ENCODE results near the gene ERVK3-1. TPM values are rescaled to one million over a fixed set of nuclear protein-coding genes. Genes with fewer than 3 reads are reported as not detected.

The ERVK3-1 gene
- total and polyA plus RNA-seq, 2 of the 8 experiments (the other 6 are each of a cell fraction or from before 2014, with no cell fraction given) = 29.9 to 31.5 TPM

- peaks cover 0 to 34% of the 10 kb centered on the region in 2 experiments; a peak in 2 of 4 replicates for H3K79me2 ChIP-seq (ENCODE audit: control insufficient read depth in 1 of 2, insufficient read depth in 2 of 2, low read length in 2 of 2)
Observed at GRCh38 chr19:58296104-58296503, 9.1 kb upstream of the ERVK3-1 start.

More at GRCh38 chr19:58296104-58296503, 9.1 kb upstream of the ERVK3-1 start:
- H2BK12ac ChIP-seq (ENCODE audit: low read depth, low read length) = no peak overlapping the region
- WGBS, 2 experiments (ENCODE audit: extremely low coverage in 1 of 2, insufficient coverage in 1 of 2, insufficient read length in 1 of 2, insufficient replicate concordance in 2 of 2, low coverage in 1 of 2, low lambda C conversion rate in 2 of 2, missing lambda C conversion rate in 1 of 2) = 96% methylated on average over 6 of the region's 7 CpGs; no CpG with 5 or more reads in 1 of the 2 experiments
- POLR2A ChIA-PET (ENCODE audit: partially characterized antibody) = interaction anchor here (1.2 to 2.9 kb wide), 4 partner anchors 10 to 68 kb away, joined by 3 to 9 read pairs (median 4); partner anchors contain the start of gene ZNF544
- no peak overlapping the region for H3K56ac ChIP-seq (replicated peaks; ENCODE audit: insufficient read length, low read depth, low read length)
- H4K8ac ChIP-seq (ENCODE audit: extremely low read depth, insufficient read depth, low read length) = no peak overlapping the region
- peaks cover 23 to 70% (median 54%) of the 10 kb centered on the region in 4 experiments for H3K36me3 ChIP-seq (ENCODE audit: control insufficient read depth in 2 of 4, insufficient read depth in 4 of 4, low read length in 3 of 4)
- H3K27me3 ChIP-seq (replicated peaks in 1 of 4; ENCODE audit: control insufficient read depth in 3 of 4, extremely low read depth in 1 of 4, insufficient read depth in 3 of 4, low read length in 3 of 4) = no peaks in the 10 kb centered on the region
- H3K4me2 ChIP-seq (ENCODE audit: insufficient read depth in 1 of 2, low read depth in 2 of 2, low read length in 2 of 2) = no peak overlapping the region
- H4K20me1 ChIP-seq (replicated peaks in 1 of 2; ENCODE audit: control insufficient read depth in 1 of 2, insufficient read depth in 2 of 2, low read length in 2 of 2) = peaks cover 13 to 25% of the 10 kb centered on the region in 2 experiments
- H3K4me1 ChIP-seq (replicated peaks in 1 of 4; ENCODE audit: control insufficient read depth in 3 of 4, insufficient read depth in 4 of 4, low read length in 3 of 4) = no peaks in the 10 kb centered on the region
- no peak overlapping the region for H3K4ac ChIP-seq (replicated peaks; ENCODE audit: insufficient read length, low read depth, low read length)
- no peak overlapping the region for H2BK20ac ChIP-seq (ENCODE audit: low read length)
- no peak overlapping the region for H3K4me3 ChIP-seq (ENCODE audit: extremely low read depth in 1 of 4, insufficient read depth in 2 of 4, low read depth in 3 of 4, low read length in 4 of 4)
- CTCF ChIA-PET (ENCODE audit: partially characterized antibody) = interaction anchor here (0.6 to 2.7 kb wide), 3 partner anchors 11 to 116 kb away, joined by 3 to 7 read pairs (median 4); no protein-coding TSS in a partner anchor
- H3K23ac ChIP-seq (ENCODE audit: insufficient read length) = no peak overlapping the region
- no peak overlapping the region for H2AFZ ChIP-seq (ENCODE audit: low read length)
- H2AK5ac ChIP-seq (ENCODE audit: low read depth, low read length) = no peak overlapping the region
- TF ChIP-seq JUND (IDR thresholded peaks at IDR 0.05; ENCODE audit: low read length) (no peak), POU5F1 (IDR thresholded peaks at IDR 0.05; ENCODE audit: low read depth, low read length) (no peak), CHD1 (IDR thresholded peaks at IDR 0.05; ENCODE audit: low read depth, low read length) (no peak), TAF1 (IDR thresholded peaks at IDR 0.05; ENCODE audit: low read depth, low read length) (no peak), CBX8 (IDR thresholded peaks at IDR 0.05; ENCODE audit: borderline replicate concordance, low read depth, low read length) (no peak), ZNF274 (IDR thresholded peaks at IDR 0.05; ENCODE audit: borderline replicate concordance, extremely low read depth, low read length) (no peak), HDAC2 (IDR thresholded peaks at IDR 0.05; ENCODE audit: borderline replicate concordance in 1 of 2, low read depth in 2 of 2, low read length in 2 of 2) (no peak), TCF12 (IDR thresholded peaks at IDR 0.05; ENCODE audit: low read depth, low read length) (no peak), RAD21 (IDR thresholded peaks at IDR 0.05 in 1 of 2, conservative IDR thresholded peaks at IDR 0.05 in 1 of 2; ENCODE audit: low read depth in 2 of 2, low read length in 2 of 2) (no peak), MAFK (IDR thresholded peaks at IDR 0.05; ENCODE audit: low read depth, low read length) (no peak), CREB1 (IDR thresholded peaks at IDR 0.05) (no peak), FOSL1 (IDR thresholded peaks at IDR 0.05; ENCODE audit: insufficient read depth, low read depth, low read length) (no peak), JUN (IDR thresholded peaks at IDR 0.05; ENCODE audit: low read depth, low read length) (no peak)
- H3K9me3 ChIP-seq (ENCODE audit: insufficient read depth in 2 of 2, low read depth in 1 of 2, low read length in 1 of 2) = peaks cover 0 to 3% of the 10 kb centered on the region in 2 experiments; a peak in 1 of 4 replicates
- H2BK120ac ChIP-seq (replicated peaks; ENCODE audit: low read depth, low read length) = no peak overlapping the region
- DNase-seq (ENCODE audit: low read depth in 1 of 2, low spot score in 2 of 2) (no peak), FAIRE-seq (no peak)
- no peak overlapping the region for H3K27ac ChIP-seq (ENCODE audit: low read depth, low read length)
- no peak overlapping the region for H3K14ac ChIP-seq (ENCODE audit: insufficient read length)
- H3K23me2 ChIP-seq (ENCODE audit: low read depth, low read length) = no peaks in the 10 kb centered on the region
- no peak overlapping the region for H2BK5ac ChIP-seq (ENCODE audit: low read depth, low read length)
- peaks cover 14% of the 10 kb centered on the region for H3K79me1 ChIP-seq (ENCODE audit: low read depth, low read length)
- no peak overlapping the region for H3K9ac ChIP-seq (replicated peaks in 1 of 4; ENCODE audit: extremely low read depth in 1 of 4, low read depth in 3 of 4, low read length in 3 of 4)
- H2BK15ac ChIP-seq (ENCODE audit: low read length) = no peak overlapping the region
- no peak overlapping the region for H4K5ac ChIP-seq (ENCODE audit: insufficient read length, low read depth, low read length)
- H3K18ac ChIP-seq (ENCODE audit: extremely low read depth, low read length) = no peak overlapping the region
- H4K91ac ChIP-seq (replicated peaks; ENCODE audit: insufficient read length, low read length) = no peak overlapping the region
